ENCODE results near the gene DDX11. TPM values are rescaled to one million over a fixed set of nuclear protein-coding genes. Genes with fewer than 3 reads are reported as not detected.
"Not testable (repeated sequence)": the region's sequence is repeated elsewhere in the genome, so short reads cannot be mapped to it uniquely, and the experiment has no call there.

The DDX11 gene
- total RNA-seq, 1 donor from 2014 or later: 24.5 TPM

GRCh38 chr12:31057671-31058070 is 16.0 kb upstream of the DDX11 start:
- Histone ChIP-seq H3K9me3 (ENCODE audit: control insufficient read depth in 3 of 3, low read length in 3 of 3) (no peaks in the 10 kb centered on the region), H3K27ac (ENCODE audit: low read depth, low read length) (no peak overlapping the region)

GRCh38 chr12:31066196-31066595 is 7.5 kb upstream of the DDX11 start:
- not testable (repeated sequence) for H3K9me3 ChIP-seq (ENCODE audit: control insufficient read depth in 3 of 3, low read length in 3 of 3); H3K4me3 ChIP-seq (ENCODE audit: low read length in 3 of 3); H3K4me1 ChIP-seq (ENCODE audit: control insufficient read depth in 3 of 3, insufficient read depth in 3 of 3, low read length in 3 of 3); H3K36me3 ChIP-seq (ENCODE audit: control insufficient read depth in 3 of 3, insufficient read depth in 3 of 3, low read length in 3 of 3); H3K27ac ChIP-seq (ENCODE audit: low read depth, low read length); H3K27me3 ChIP-seq (ENCODE audit: control insufficient read depth in 3 of 3, insufficient read depth in 3 of 3, low read length in 3 of 3); H3K9ac ChIP-seq (ENCODE audit: low read depth in 1 of 3, low read length in 3 of 3)

More at GRCh38 chr12:31057671-31058070, 16.0 kb upstream of the DDX11 start:
- Histone ChIP-seq H3K4me3 (ENCODE audit: low read length in 3 of 3) (no peak overlapping the region), H3K9ac (ENCODE audit: low read depth in 1 of 3, low read length in 3 of 3) (no peak overlapping the region), H3K36me3 (ENCODE audit: control insufficient read depth in 3 of 3, insufficient read depth in 3 of 3, low read length in 3 of 3) (no peaks in the 10 kb centered on the region), H3K4me1 (ENCODE audit: control insufficient read depth in 3 of 3, insufficient read depth in 3 of 3, low read length in 3 of 3) (no peaks in the 10 kb centered on the region), H3K27me3 (ENCODE audit: control insufficient read depth in 3 of 3, insufficient read depth in 3 of 3, low read length in 3 of 3) (no peaks in the 10 kb centered on the region)

GRCh38 chr12:31067656-31068055 is 6.0 kb upstream of the DDX11 start:
- H3K4me1 ChIP-seq (ENCODE audit: control insufficient read depth in 3 of 3, insufficient read depth in 3 of 3, low read length in 3 of 3); H3K9me3 ChIP-seq (ENCODE audit: control insufficient read depth in 3 of 3, low read length in 3 of 3): not testable (repeated sequence)

GRCh38 chr12:31070971-31071740 is 2.5 kb upstream of the DDX11 start:
- H3K36me3 ChIP-seq (ENCODE audit: control insufficient read depth in 3 of 3, insufficient read depth in 3 of 3, low read length in 3 of 3): not testable (repeated sequence)

More at GRCh38 chr12:31067656-31068055, 6.0 kb upstream of the DDX11 start:
- H3K36me3 ChIP-seq (ENCODE audit: control insufficient read depth in 3 of 3, insufficient read depth in 3 of 3, low read length in 3 of 3); H3K27me3 ChIP-seq (ENCODE audit: control insufficient read depth in 3 of 3, insufficient read depth in 3 of 3, low read length in 3 of 3); H3K4me3 ChIP-seq (ENCODE audit: low read length in 3 of 3); H3K27ac ChIP-seq (ENCODE audit: low read depth, low read length); H3K9ac ChIP-seq (ENCODE audit: low read depth in 1 of 3, low read length in 3 of 3): not testable (repeated sequence)

GRCh38 chr12:31072962-31073361 is 698 bp upstream of the DDX11 start:
- H3K36me3 ChIP-seq (ENCODE audit: control insufficient read depth in 3 of 3, insufficient read depth in 3 of 3, low read length in 3 of 3); H3K9ac ChIP-seq (ENCODE audit: low read depth in 1 of 3, low read length in 3 of 3); H3K27ac ChIP-seq (ENCODE audit: low read depth, low read length); H3K9me3 ChIP-seq (ENCODE audit: control insufficient read depth in 3 of 3, low read length in 3 of 3); H3K4me1 ChIP-seq (ENCODE audit: control insufficient read depth in 3 of 3, insufficient read depth in 3 of 3, low read length in 3 of 3); H3K27me3 ChIP-seq (ENCODE audit: control insufficient read depth in 3 of 3, insufficient read depth in 3 of 3, low read length in 3 of 3): not testable (repeated sequence)
- peak overlapping the region in 1 of 3 donors; percentile 78 for H3K4me3 ChIP-seq (ENCODE audit: low read length in 3 of 3)

More at GRCh38 chr12:31070971-31071740, 2.5 kb upstream of the DDX11 start:
- H3K9me3 ChIP-seq (ENCODE audit: control insufficient read depth in 3 of 3, low read length in 3 of 3); H3K4me3 ChIP-seq (ENCODE audit: low read length in 3 of 3); H3K27me3 ChIP-seq (ENCODE audit: control insufficient read depth in 3 of 3, insufficient read depth in 3 of 3, low read length in 3 of 3); H3K27ac ChIP-seq (ENCODE audit: low read depth, low read length); H3K9ac ChIP-seq (ENCODE audit: low read depth in 1 of 3, low read length in 3 of 3); H3K4me1 ChIP-seq (ENCODE audit: control insufficient read depth in 3 of 3, insufficient read depth in 3 of 3, low read length in 3 of 3): not testable (repeated sequence)

- H3K9me3 ChIP-seq (ENCODE audit: control insufficient read depth in 3 of 3, low read length in 3 of 3); H3K27me3 ChIP-seq (ENCODE audit: control insufficient read depth in 3 of 3, insufficient read depth in 3 of 3, low read length in 3 of 3); H3K4me1 ChIP-seq (ENCODE audit: control insufficient read depth in 3 of 3, insufficient read depth in 3 of 3, low read length in 3 of 3); H3K36me3 ChIP-seq (ENCODE audit: control insufficient read depth in 3 of 3, insufficient read depth in 3 of 3, low read length in 3 of 3): not testable (repeated sequence)
- H3K9ac ChIP-seq (ENCODE audit: low read depth in 1 of 3, low read length in 3 of 3): peak overlapping the region; percentile 71 to 90 (median 85)
- H3K4me3 ChIP-seq (ENCODE audit: low read length in 3 of 3): peak overlapping the region; percentile 78 to 90 (median 86)
- H3K27ac ChIP-seq (ENCODE audit: low read depth, low read length): peak overlapping the region; percentile 54
Measured at GRCh38 chr12:31074333-31074874, 744 bp downstream of the DDX11 start.

- not testable (repeated sequence) for H3K36me3 ChIP-seq (ENCODE audit: control insufficient read depth in 3 of 3, insufficient read depth in 3 of 3, low read length in 3 of 3); H3K9me3 ChIP-seq (ENCODE audit: control insufficient read depth in 3 of 3, low read length in 3 of 3); H3K27ac ChIP-seq (ENCODE audit: low read depth, low read length); H3K4me3 ChIP-seq (ENCODE audit: low read length in 3 of 3); H3K27me3 ChIP-seq (ENCODE audit: control insufficient read depth in 3 of 3, insufficient read depth in 3 of 3, low read length in 3 of 3); H3K9ac ChIP-seq (ENCODE audit: low read depth in 1 of 3, low read length in 3 of 3)
- peaks cover 7 to 10% (median 9%) of the 10 kb centered on the region in 3 donors for H3K4me1 ChIP-seq (ENCODE audit: control insufficient read depth in 3 of 3, insufficient read depth in 3 of 3, low read length in 3 of 3)
Measured at GRCh38 chr12:31076150-31076549, 2.5 kb downstream of the DDX11 start.

- not testable (repeated sequence) for H3K4me3 ChIP-seq (ENCODE audit: low read length in 3 of 3); H3K27ac ChIP-seq (ENCODE audit: low read depth, low read length); H3K27me3 ChIP-seq (ENCODE audit: control insufficient read depth in 3 of 3, insufficient read depth in 3 of 3, low read length in 3 of 3); H3K9me3 ChIP-seq (ENCODE audit: control insufficient read depth in 3 of 3, low read length in 3 of 3); H3K9ac ChIP-seq (ENCODE audit: low read depth in 1 of 3, low read length in 3 of 3); H3K36me3 ChIP-seq (ENCODE audit: control insufficient read depth in 3 of 3, insufficient read depth in 3 of 3, low read length in 3 of 3)
- peaks cover 7 to 10% (median 9%) of the 10 kb centered on the region in 3 donors for H3K4me1 ChIP-seq (ENCODE audit: control insufficient read depth in 3 of 3, insufficient read depth in 3 of 3, low read length in 3 of 3)
Measured at GRCh38 chr12:31077095-31077494, 3.4 kb downstream of the DDX11 start.

- H3K27ac ChIP-seq (ENCODE audit: low read depth, low read length); H3K4me3 ChIP-seq (ENCODE audit: low read length in 3 of 3); H3K9me3 ChIP-seq (ENCODE audit: control insufficient read depth in 3 of 3, low read length in 3 of 3); H3K36me3 ChIP-seq (ENCODE audit: control insufficient read depth in 3 of 3, insufficient read depth in 3 of 3, low read length in 3 of 3); H3K9ac ChIP-seq (ENCODE audit: low read depth in 1 of 3, low read length in 3 of 3); H3K27me3 ChIP-seq (ENCODE audit: control insufficient read depth in 3 of 3, insufficient read depth in 3 of 3, low read length in 3 of 3): not testable (repeated sequence)
- peaks cover 7 to 10% (median 9%) of the 10 kb centered on the region in 3 donors for H3K4me1 ChIP-seq (ENCODE audit: control insufficient read depth in 3 of 3, insufficient read depth in 3 of 3, low read length in 3 of 3)
Measured at GRCh38 chr12:31077998-31078397, 4.3 kb downstream of the DDX11 start.

- not testable (repeated sequence) for H3K4me3 ChIP-seq (ENCODE audit: low read length in 3 of 3); H3K27ac ChIP-seq (ENCODE audit: low read depth, low read length); H3K36me3 ChIP-seq (ENCODE audit: control insufficient read depth in 3 of 3, insufficient read depth in 3 of 3, low read length in 3 of 3); H3K9me3 ChIP-seq (ENCODE audit: control insufficient read depth in 3 of 3, low read length in 3 of 3); H3K9ac ChIP-seq (ENCODE audit: low read depth in 1 of 3, low read length in 3 of 3); H3K27me3 ChIP-seq (ENCODE audit: control insufficient read depth in 3 of 3, insufficient read depth in 3 of 3, low read length in 3 of 3); H3K4me1 ChIP-seq (ENCODE audit: control insufficient read depth in 3 of 3, insufficient read depth in 3 of 3, low read length in 3 of 3)
Measured at GRCh38 chr12:31079421-31079820, 5.8 kb downstream of the DDX11 start.
